ENCODE measurements around the gene IKBKE.
"Not testable (repeated sequence)": the region's sequence is repeated elsewhere in the genome, so short reads cannot be mapped to it uniquely, and the experiment has no call there.

Gene IKBKE

DNA sequence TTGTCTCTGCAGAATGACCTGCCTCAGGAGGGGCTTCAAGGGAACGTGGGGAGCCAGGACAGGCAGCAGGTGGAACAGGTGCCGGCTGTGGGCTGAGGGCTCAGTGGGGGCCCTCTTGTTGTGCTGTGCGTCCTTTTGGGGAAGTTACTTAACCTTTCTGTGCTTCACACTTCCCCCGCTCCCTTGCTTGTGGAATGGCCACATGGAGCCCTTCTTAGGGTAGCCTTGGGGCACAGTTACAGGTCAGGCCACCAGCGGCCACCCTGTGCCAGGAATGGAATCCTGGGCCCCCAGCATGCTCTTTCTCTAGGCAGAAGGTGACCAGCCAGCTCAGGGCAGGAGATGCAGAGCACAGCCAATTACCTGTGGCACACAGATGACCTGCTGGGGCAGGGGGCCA, 2.6 kb downstream of the IKBKE start:
- no peak for DNase-seq (ENCODE audit: low read depth, low spot score)

GRCh38 chr1:206476058-206476457, 5.8 kb downstream of the IKBKE start:
- DNase-seq (ENCODE audit: low read depth, low spot score): no peak

- DNase-seq (ENCODE audit: low read depth, low spot score): no peak
These were observed 6.3 kb downstream of the IKBKE start for GRCh38 chr1:206476591-206476990.

GRCh38 chr1:206477110-206477509, 6.8 kb downstream of the IKBKE start:
- DNase-seq (ENCODE audit: low read depth, low spot score): no peak

DNA sequence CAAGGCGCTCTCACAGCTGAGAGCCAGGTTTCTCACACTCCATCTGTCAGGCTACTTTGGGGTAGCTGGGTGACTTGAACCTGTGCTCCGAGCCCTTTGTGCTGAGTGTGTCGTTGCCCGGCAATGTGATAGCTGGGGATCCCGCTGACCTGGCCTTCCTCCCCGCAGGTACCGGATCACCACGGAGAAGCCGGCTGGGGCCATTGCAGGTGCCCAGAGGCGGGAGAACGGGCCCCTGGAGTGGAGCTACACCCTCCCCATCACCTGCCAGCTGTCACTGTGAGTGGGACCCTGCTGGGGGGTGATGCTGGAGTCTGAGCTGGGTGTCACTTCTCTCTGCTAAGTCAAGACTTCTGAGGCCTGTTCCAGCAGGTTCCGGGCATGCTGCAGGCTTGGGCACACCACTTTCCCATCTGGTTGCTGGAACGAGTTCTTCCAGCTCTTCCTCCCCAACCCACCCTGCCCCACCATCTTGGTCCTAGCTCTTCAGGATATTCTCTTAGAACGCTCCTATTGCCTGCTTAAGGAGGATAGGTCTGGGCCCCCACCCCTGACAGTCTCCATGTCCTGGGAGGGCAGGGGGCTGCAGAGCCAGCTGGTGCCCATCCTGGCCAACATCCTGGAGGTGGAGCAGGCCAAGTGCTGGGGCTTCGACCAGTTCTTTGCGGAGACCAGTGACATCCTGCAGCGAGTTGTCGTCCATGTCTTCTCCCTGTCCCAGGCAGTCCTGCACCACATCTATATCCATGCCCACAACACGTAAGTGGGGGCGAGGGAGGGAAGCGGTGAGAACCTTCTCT, 7.5 kb downstream of the IKBKE start:
- no peak for DNase-seq (ENCODE audit: low read depth, low spot score)

GRCh38 chr1:206478746-206479145, 8.5 kb downstream of the IKBKE start:
- DNase-seq (ENCODE audit: low read depth, low spot score): no peak

DNA sequence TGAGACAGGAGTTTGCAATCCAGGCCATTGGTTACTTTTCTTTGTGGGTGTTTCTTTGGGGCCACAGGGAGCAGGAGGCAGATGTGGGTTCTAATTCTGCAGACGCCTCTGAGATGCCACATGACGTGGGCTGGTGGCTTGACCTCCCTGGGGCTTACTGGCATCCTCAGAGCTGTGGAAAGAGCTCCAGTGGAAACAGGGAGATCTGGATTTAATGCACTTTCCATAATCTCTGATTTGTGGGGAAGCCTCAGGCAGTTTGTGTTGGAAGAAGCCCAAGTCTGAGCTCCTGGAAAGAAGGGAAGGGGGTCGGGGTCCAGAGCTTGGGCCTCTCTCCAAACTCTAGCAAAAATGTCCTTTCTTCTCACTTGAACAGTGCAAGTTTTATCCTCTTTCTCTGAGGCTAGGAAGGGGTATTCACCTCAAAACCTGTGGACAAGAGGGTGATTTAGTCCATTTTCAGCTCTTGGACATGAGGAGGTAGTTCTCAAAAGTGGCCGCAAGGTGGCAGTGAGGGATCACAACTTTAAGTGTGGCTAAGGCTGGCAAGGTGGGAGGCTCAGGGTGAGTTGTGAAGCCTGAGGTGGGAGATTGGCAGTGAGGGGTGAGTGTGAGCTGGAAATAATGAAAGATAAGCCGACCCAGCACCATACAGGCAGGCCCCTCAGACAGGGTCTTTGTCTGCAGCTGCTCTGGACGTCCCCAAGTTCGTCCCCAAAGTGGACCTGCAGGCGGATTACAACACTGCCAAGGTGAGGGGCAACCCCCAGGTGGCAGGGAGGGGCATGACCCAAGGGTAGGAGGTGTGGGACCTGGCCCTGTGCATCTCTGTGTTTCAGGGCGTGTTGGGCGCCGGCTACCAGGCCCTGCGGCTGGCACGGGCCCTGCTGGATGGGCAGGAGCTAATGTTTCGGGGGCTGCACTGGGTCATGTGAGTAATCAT, 9.2 kb downstream of the IKBKE start:
- peak; percentile 73 for DNase-seq (ENCODE audit: low read depth, low spot score)

- DNase-seq (ENCODE audit: low read depth, low spot score): no peak
These were observed 9.9 kb downstream of the IKBKE start for GRCh38 chr1:206480211-206480610.

GRCh38 chr1:206482611-206483010, 12.3 kb downstream of the IKBKE start:
- DNase-seq (ENCODE audit: low read depth, low spot score): no peak

GRCh38 chr1:206483864-206484263, 13.6 kb downstream of the IKBKE start:
- not testable (repeated sequence) for DNase-seq (ENCODE audit: low read depth, low spot score)

DNA sequence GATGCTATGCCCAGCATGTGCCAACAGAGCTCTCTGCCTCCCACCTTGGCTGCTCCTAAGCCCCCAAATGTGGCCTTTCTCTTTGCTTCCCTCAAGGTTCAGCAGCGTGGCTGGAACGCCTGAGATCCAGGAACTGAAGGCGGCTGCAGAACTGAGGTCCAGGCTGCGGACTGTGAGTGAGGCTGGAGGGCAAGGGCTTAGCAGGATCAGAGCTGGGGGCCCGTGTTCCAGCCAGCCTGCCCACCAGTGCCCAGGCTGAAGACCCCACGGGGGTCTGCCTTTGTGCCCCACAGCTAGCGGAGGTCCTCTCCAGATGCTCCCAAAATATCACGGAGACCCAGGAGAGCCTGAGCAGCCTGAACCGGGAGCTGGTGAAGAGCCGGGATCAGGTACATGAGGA, 14.6 kb downstream of the IKBKE start:
- no peak for DNase-seq (ENCODE audit: low read depth, low spot score)

GRCh38 chr1:206486995-206487788, 16.9 kb downstream of the IKBKE start:
- DNase-seq (ENCODE audit: low read depth, low spot score): no peak

DNA sequence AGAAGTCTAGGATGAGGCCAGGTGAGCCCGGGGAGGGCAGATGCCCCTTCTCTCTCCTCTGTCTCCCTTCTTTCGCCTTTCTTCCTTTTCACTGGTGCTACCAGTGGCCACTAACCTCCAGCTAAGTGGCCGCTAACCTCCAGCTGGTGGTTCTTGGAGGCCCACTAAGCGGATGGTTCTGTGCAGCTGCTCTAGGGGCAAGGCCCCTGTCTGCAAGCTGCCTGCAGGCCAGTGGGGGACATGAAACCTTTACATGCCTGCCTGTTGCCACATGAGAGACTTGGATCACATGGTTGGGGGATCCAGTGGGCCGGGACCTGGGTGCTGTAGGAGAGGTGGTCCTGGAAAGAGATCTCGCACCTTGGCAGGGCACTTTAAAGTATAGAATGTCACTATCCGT, 17.7 kb downstream of the IKBKE start:
- DNase-seq (ENCODE audit: low read depth, low spot score): no peak

GRCh38 chr1:206488466-206488865, 18.2 kb downstream of the IKBKE start:
- no peak for DNase-seq (ENCODE audit: low read depth, low spot score)

GRCh38 chr1:206489980-206490770, 19.9 kb downstream of the IKBKE start:
- DNase-seq (ENCODE audit: low read depth, low spot score): peak; percentile 86

DNA sequence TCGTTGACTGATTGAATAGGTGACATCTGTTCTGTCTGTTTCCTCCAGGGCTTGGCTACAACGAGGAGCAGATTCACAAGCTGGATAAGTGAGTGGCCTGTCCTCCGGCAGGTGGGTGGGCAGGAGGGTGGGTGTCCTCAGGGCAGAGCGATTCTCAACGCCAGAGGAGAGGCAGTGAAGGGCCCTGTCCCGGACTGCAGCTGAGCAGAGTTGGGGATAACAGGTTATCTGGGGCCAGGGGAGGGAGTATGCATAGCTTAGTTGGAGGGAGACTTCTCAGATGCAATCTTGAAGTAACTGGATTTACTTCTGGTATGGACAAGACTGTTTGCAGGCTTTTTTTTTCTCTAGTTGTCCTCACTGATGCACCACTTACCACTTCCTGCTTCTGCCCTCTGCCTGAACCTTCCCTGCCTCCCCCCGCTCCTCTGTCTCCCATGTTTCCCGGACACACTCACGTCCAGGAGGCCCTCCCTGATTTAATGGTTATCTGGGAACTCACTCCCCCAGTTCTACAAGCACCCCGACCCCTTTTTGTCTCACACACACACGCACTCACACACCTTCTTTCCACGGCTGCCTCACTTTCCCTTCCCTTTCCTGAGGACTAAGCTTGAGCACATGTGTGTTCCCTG, 20.6 kb downstream of the IKBKE start:
- DNase-seq (ENCODE audit: low read depth, low spot score): no peak

DNA sequence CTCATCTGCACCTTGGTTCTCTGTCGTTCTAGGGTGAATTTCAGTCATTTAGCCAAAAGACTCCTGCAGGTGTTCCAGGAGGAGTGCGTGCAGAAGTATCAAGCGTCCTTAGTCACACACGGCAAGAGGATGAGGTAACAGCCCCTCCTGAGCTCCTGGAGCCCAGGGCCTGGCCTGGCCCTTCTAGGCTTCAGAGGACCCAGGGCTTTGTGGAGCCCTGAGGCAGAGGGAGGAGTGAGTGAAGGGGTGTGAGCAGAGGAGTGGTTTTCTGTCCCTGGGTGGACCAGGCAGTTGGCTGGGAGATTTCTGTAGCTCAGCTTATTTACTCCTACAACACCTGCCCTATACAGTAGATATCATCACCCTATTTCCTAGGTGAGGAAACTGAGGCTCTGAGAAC, 21.3 kb downstream of the IKBKE start:
- no peak for DNase-seq (ENCODE audit: low read depth, low spot score)

DNA sequence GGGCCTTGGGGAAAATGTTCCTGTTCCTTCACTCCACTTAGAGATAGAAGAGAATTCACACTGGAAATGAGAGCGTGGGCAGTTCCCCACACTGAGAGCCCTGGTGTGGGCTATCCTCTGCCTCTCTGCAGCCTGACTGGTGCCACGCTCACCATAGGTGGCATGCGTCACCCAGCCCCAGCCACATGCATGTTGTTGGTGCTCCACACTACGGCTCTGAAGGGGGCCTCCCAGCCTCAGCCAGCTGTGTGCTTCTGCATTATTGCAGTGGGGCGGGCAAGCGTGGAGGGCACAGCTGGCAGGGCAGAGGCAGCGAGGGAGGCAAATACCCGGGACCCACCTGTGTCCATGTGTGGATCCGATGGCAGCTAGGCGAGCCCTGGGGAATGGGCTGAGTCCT, 22.3 kb downstream of the IKBKE start:
- no peak for DNase-seq (ENCODE audit: low read depth, low spot score)

DNA sequence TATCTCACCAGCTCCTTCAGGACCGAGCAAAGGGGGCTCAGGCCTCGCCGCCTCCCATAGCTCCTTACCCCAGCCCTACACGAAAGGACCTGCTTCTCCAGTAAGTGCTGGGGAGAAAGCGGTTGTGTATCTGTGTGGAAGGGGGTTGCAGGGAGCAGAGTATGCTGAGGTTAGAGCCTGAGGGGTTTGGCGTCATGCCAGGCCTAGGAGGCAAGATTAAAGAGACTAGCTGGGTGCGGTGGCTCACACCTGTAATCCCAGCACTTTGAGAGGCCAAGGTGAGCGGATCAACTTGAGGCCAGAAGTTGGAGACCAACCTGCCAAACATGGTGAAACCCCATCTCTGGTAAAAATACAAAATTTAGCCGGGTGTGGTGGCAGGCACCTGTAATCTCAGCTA, 23.0 kb downstream of the IKBKE start:
- DNase-seq (ENCODE audit: low read depth, low spot score): no peak

DNA sequence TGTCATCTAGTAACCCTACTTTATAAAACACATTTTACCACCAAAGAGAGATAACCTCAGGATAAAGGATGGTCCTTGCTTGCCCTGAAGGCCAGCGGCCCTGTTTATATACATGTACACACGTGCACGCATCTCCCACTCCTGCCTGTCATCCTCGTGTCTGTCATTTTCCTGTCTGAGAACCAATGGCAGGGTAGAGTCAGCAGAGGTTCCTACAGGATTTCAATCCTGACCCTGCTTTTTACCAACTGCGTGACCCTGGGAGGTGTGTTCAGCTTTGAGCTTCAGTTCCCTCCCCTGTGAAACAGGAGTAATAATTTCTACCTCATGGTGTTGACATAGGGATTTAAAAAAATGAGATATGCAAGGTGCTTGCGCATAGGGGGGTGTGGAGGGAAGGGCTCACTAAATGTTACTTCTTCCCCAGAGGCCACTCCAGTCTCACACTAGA, 24.8 kb downstream of the IKBKE start:
- DNase-seq (ENCODE audit: low read depth, low spot score): no peak
